ENCODE results near the gene ZNF385C.
A peak's percentile ranks its signal among the peaks of the same experiment; 100 is the strongest.

Gene ZNF385C

DNA sequence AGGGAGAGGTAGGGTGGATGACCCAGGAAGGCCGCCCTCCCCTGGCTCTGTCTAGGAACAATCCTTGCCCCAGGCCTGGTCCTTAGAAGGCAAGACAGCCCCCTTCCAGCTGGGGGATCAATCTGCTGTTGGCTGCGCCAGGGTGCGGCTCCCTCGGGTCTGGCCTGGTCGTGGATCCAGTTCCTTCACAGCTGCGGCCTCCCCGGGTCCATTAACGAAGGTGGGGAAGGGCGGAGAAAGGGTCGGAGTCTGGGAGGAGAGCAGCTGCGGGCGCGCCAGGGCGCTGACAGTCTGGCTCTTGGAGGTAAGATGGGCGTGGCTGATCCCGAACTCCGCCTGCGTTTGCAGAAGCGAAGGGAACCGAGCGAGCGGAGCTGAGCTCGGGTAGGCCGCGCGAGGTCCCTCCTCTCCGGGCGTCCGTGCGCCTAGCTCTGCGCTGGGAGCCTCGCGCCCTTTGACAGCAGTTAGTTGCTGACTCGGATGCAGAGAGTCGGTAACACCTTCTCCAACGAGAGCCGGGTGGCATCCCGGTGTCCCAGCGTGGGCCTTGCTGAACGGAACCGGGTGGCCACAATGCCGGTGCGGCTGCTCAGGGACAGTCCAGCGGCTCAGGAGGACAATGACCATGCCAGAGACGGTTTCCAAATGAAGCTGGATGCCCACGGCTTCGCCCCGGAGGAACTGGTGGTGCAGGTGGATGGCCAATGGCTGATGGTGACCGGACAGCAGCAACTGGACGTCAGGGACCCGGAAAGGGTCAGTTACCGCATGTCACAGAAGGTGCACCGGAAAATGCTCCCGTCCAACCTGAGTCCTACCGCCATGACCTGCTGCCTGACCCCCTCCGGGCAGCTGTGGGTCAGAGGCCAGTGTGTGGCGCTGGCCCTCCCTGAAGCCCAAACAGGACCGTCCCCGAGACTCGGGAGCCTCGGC lies 24.4 kb upstream of the ZNF385C start, which contains the start of gene HSPB9:
HSPB9 (plus strand) TSS at position 434 of the 933 bp plus-strand sequence; CDS start at position 481, 47 bp downstream.
- DNase-seq, result no peak

DNA sequence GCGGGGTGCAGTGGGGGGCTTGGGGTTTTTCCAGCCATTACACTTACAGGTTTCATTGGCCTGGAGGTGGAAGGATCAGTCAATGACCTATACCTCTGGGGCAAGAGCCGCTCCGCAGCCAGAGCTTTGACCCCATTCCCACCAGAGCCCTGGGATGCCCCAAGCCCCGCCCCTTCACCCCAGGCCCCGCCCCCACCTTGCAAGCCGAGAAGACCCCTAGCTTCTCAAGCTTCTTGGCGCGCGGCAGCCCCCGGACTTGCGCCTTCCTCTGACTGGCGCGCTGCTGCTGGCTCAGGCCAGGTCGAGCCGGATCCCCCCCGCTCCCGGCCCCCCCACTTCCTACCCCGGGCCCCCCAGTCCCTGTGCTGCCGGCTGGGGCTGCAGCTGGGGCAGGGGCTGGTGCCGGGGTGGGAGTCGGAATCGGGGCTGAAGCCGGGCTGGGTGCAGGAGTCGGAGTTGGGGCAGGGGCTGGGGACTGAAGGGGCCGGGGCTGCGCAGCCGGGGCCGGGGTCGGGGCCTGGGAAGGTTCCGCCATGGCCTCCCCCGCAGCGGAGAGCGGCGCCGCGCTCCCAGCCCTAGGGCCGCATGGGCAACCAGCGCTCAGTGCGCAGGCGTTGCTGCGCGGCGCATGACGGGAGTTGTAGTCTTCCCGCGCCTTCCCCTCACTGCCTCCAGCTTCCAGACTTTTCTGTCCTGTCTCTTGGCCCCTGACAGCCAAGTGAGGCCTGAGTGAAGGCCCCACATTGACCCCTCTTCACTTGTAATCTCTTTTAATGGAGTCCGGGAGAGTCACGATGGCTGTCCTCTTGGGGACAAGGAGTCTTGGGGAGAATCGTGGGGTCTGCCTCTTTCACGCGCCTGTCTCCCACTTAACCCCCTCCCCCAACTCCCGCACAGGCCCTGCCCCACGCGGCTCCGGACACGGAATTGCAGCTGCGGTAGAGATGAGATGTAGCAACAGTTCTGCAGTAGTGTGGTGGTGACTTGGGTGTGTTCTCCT lies 22.8 kb upstream of the ZNF385C start, which contains the start of gene KAT2A:
KAT2A (minus strand) TSS at position 598 of the 1,000 bp plus-strand sequence; CDS start at position 535, 63 bp downstream.
- DNase-seq, result peak; percentile 83 to 86

DNA sequence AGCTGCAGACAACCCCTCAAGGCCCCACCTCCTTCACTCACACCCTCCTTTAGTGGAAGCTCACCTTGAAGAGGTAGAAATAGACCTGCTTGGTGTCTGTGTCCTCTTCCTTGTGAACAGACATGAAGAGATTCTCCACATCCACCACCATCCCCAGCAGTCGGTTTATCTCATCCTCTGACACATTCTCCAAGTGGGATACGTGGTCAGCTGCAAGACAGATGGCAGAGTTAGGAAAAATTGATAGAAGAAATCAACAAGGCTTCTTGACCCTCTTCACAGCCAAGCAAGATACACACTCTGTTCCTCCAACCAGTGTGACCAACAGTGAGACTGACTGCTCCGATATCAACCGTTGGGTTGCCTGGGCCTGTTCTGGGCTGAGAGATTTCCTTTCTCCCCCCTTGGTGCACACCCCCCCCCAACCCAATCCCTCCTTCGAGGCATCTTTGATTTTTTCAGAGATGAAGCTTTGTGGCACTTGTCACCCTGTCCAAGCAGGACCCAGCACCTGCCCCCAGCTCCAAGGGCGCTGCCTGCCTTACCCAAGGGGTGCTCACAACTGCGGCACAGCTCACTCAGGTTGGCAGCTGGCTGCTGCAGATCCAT lies 22.0 kb upstream of the ZNF385C start:
- no peak for DNase-seq

DNA sequence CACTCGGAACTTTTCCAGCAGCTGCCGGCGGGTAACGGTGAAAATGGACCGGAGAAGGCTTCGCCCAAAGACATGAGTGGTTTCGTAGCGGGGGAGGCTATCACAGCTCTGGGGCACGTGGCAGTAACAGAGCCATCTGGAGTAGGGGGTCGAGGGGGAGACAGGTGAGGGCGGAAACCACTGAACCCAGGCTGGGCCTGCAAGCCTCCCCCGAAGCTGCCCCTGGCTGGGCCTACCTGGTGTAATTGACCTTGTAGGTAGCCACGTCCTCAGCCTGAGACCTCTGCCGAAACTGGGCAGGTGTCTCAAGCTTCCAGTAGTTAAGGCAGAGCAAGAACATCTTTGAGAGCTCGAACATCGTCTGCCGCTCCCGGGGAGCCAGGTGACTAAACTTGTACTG lies 21.0 kb upstream of the ZNF385C start:
- DNase-seq, result no peak

DNA sequence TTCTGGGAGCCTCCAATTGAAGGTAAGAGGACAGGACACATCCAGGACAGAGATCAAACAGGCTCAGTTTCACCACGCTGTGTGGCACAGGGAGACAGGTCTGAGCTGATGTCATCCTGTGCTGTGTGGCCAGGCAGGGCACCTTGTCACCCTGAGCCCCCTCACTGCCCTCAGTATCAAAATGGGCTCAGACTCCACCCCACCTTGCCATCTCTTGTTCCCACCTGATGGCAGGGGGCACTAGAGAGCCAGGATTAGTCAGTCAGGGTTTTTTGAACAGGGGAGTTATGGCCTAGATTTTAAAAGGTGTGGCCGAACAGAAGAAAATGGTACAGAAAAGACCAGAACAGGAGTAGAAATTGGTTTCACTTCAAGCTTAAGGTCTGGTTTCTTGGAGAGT lies 20.3 kb upstream of the ZNF385C start:
- DNase-seq, result peak; percentile 63 to 68

DNA sequence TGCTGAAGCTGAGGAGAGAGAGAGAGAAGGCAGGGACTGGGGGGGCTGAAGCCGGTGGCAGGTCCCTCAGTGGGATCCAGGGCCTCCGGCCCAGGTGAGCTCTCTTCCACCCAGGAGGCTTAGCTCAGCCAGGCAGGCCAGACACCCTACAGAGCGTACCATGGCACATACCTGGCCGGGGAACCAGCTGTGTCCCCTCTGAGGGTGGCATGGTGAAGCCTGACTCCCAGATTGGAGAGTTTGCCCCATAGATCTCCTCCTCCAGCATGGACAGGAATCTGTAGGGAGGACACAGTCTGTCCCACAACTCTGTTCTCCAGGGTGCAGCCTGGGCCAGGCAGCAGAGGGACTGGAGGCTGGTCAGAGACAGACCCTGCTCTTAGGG lies 19.8 kb upstream of the ZNF385C start:
- no peak for DNase-seq

DNA sequence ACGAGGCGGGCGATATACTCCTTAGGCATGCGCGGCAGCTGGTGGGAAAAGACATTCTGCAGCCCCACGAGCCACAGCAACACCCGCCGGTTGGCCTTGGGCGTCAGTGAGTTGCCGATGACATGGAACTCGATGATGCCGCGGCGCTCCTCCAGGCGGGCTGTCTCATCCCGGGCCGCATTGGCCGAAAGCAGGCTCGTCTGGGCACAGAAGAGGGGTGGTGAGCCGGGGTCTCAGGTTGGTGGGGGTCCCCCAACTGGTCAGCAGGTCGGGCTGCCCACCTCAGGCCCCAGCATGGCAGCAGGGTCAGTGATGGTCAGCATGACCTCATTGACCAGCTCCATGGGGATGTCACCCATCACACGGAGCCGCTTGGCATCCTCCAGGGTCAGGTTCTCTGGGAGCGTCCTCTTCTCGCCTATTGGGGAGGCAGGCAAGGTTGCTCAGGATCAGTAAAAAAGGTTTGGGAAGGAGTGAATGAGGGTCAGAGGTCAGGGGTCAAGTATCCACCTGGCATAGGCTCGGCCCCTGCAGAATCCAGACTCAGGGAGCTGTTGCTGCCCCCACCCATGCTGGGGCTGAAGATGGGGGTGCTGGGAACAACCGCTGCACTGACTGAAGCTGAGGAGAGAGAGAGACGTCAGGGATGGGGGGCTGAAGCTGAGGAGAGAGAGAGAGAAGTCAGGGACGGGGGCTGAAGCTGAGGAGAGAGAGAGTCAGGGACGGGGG lies 19.3 kb upstream of the ZNF385C start:
- no peak for DNase-seq

DNA sequence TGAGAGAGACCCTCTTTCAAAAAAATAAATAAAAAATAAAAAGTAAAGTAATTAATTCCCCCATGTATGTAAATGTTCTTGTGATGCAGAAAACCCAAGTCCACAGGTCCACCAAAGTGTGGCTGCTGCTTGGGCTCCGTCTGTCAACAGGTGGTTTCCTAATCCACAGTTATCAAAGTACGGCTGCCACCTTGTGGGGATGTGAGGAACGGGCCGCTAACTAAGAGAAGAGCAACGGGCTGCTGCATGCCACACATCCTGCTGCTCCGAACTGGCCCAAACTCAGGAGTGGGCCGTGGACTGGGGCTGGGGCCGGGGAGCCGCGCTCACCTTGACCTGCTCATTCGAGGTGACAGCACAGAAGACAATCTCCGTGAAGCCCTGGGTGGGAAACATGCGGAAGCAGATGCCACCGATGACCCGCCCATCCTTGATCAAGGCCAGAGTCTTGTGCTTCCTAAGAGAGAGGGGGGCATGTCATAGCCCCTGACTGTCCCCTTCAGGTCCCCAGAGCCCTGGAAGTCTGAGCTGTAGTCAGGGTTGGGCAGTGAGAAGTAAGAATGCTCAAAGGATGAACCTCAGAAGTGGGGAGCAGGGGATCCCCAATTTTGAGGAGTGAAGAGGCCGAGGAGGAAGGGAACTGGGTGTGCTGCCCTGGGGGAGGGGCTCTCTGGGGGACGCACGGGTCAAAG lies 18.6 kb upstream of the ZNF385C start:
- peak; percentile 87 to 88 for DNase-seq

DNA sequence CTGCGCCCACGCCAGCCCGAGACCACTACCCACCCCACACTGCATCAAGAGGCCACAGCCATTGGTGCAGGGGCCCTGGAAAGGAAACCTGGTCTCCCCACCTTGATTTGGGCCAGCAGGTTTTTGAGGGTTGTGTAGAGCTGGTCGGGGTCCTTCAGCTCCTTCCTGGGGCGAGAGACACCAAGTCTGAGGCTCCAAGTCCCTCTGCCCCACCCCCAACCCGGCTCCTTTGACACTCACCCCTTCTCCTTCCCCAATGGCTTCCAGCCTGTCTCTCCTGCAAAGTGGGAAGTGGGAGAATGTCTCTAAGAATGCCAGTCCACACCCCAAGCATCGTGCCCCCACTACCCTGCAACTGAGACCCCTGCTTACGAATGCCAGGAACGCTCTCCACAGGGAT lies 15.8 kb upstream of the ZNF385C start:
- DNase-seq, result no peak

DNA sequence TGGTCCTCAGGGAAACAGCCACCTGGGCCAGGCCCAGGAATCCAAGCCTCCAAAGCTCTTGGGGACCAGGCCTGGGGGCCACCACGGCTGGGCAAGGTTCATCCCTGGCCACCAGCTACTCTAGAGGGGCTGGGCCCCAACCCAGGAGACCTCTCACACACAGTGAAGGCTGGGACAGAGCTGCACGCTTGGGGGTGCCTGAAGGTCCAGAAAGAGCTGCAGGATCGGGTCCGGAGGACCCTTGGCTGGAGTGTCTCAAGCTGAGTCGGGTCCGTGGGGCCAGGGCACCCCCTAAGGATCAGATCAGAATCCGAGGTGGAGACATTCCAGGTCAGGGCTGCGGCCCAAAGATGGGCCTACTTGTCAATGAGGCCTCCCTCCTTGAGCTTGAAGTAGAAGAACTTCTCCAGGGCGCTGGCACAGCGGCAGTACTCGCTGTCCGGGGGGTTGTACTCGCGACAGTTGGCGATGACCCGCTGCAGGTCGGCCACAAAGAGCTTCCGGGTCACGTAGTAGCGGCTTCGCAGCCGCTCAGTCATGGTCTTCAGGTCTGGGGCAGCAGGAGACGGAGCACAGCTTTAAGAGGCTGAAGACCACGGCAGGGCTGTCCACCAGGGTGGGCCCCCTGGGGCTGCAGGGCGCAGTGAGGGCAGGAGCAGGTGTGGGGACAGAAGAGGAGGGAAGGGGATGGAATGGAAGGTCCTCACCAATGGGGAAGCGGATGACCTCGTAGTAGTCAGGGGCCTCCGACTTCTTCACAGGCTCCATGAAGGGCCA lies 15.2 kb upstream of the ZNF385C start:
- DNase-seq, result no peak

DNA sequence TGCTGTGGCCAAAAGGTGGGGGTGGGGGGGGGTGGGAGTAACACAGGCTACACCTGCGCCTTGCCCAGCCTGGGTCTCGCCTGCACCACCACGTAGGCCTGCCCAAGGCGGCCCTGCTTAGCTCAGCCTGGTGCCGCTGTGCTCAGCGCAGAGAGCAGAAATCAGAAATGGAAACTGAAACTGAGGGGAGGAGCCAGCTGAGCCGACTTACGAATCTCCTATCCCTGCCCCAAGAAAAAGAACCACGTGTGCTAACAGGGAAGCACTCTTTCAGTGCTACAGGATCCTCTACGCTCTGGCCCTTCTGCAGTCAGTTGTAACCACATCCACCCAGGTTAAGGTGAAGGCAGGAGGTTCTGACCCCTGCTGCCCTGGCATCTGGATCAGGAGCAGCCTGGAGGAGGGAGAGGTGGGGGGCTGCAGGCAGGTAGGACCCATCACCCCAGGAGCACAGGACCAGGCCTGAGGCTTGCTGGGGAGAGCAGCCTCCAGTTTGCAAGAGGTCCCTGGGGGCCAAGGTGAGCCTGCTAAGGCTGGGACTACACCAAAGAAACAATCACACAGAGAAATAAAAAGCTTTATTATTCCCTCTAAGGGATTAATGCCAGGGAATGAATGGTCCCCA lies 14.4 kb upstream of the ZNF385C start, which contains the start of gene DHX58:
DHX58 (minus strand) TSS at position 163 of the 625 bp plus-strand sequence. CDS start 822 bp downstream, outside the sequence.
- DNase-seq, result peak; percentile 77 to 83

DNA sequence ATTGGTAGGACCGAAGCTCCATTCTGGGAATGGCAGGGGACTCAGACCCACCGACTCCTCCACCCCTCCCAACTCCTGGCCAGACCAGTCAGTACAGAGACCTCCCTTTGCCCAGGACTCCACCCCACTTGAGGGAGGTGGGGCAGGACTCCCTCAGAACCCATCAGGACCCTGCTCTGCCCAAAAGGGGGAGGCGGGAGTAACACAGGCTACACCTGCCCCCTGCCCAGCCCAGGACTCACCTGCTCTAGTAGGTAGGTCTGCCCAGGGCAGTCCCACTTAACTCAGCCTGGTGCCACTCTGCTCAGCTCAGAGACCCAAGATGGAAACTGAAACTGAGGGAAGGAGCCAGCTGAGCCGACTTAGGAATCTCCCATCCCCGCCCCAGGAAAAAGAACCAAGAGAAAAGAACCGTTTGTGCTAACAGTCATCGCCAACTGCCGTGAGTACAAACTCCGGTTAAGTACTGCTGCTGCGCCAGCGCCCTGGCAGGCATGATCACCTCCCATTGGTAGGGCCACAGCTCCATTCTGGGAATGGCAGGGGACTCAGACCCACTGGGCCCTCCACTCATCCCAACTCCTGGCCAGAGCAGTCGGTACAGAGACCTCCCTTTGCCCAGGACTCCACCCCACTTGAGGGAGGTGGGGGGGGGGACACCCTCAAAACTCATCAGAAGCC lies 13.7 kb upstream of the ZNF385C start:
- DNase-seq, result peak in 1 of 2 experiments; percentile 46

DNA sequence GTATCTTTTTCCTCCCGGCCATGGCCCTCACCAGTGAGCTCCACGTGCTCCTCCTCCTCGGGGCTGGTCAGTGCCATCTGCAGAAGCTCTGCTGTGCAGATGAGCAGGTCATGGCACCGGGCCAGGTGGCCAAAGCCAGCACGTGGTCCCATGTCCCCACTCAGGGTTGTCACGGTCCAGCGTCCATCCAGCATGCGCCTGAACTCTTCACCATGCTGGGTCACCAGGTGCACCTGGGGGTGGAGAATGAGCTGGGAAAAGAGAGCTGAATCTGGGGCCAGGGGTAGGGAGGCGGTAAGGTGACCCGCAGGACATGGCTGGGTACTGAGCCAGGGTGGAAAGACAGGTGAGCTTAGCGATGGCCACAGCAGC lies 13.0 kb upstream of the ZNF385C start:
- DNase-seq, result no peak

DNA sequence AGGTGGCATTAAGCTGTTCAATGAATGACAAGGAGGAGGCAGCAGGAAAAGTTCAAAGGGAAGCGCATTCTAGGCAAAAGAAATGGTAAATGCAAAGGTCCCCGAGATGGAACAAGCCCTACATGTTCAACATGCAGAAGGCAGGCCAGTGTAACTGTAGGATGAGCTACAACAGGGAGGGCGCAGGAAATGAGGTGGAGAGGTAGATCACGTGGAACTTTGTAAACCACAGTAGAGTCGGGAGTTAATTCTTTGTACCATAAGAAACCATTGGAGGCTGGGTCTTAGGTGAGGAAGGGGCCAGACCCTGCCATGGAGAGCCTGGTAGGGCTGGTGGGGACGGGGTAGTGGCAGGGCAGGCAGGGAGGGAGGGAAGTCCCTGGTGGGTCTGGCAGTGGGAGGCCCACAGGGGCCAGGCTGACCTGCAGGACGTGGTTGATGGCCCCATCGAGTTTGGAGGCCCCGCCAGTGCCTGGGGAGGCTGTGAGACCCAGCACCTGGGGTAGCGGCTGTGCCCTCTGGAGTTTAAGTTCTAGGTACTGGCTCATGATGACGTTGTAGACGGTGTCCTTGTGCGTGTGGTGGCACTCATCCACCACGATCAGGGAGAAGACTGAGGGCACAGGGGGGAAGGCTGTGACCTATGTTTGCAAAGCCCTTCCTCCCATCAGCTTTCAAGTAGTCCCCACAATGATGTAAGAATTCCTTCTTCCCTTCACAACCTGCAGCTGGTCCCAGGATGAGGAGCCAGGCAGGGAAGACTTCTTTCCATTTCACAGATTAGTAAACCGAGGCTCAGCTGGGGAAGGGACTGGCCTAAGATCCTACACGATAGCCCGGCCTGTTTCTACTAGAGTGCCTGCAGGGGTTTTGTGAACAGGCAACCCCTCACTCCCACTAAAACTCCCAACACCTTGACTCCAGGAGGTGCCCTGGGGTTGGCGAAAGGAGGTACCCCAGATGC lies 12.3 kb upstream of the ZNF385C start:
- no peak for DNase-seq

DNA sequence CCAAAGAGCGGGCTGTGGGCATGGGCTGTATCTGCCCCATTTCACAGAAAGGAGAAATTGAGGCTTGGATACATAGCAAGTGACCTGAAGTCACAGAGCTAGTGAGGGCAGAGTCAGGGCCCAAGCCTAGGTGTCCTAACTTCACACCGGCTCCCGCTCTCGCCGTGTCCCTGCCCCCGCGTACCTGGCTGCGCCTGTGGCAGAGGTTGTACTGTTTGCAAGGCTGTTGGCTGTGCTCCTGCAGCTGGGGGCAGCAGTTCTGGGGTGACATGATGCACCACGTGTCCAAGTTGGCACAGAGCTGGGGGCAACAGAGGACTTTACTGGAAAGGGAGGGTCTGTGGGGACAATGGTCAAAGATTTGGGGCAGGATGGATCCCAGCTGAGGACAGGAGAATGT lies 10.8 kb upstream of the ZNF385C start:
- DNase-seq, result no peak

DNA sequence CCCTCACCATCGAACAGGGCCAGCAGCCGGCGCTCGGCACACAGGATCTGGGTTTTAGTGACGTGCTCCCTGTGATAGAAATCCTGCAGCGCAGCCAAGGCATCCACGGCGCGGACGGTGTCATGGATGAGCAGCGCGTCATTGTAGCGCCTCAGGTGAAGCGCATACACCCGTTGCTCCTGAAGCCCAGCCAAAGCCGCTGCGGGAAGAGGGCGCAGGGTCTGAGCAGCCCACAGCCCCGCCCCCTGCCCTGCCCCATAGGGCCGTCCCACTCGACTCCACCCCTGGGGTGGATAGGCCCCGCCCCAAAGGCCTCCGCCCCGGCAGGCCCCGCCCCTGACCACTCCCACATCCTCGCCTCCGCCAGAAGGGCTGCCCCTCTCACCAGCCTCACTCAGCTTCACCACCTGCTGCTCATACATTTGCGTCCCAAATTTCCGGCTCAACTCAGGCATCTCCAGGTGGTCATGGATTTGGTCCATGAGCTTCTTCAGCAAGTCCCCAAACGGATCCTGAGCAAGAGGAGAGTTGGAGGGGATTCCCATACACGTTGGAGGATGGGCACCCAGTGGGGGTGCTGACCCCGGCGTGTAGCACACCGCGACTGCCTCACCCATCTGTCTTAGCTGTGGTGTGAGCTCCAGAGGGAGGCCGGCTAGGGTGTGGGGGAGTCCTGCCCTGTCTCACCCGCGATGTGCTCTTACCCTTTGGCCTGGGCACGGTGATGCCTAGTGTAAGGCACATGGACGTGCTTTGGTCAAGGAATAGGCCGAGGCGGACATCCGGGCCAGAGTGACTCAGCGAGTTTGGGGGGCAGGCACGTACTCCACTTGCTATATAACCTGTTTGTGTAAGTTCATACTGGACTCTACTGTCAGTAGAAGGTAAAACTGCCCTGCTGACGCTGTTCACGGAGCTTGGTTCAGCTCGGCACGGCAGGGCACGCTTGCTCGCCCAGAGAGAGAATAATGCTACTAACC lies 9.6 kb upstream of the ZNF385C start:
- peak; percentile 99 for DNase-seq

DNA sequence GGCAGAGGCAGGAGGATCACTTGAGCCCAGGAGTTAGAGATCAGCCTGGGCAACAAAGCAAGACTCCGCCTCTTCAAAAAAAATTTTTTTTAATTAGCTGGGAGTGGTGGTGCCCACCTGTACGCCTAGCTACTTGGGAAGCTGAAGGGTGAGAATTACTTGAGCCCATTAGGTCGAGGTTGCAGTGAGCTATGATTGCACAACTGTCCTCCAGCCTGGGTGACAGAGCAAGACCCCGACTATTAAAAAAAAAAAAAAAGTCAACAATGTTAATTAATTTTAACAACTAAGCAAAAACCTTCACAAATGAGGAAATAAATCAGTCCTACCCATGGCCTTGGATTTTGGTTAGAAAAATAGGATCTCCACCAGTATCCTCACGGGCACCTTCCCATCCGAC lies 8.9 kb upstream of the ZNF385C start:
- no peak for DNase-seq

Measured in activated T-cell treated with anti-CD3 and anti-CD28 coated beads, Interleukin-2, amount 50 U/mL, for 48 hours (primary cell).